Stimulated activated CD4-positive, alpha-beta T cell treated with anti-CD3 and anti-CD28 coated beads, TNF-alpha, amount 100 ng/mL, for 48 hours (primary cell): ENCODE results near the gene NPHS1.

Experiments used
- DNase-seq, 3 donors: peaks; one replicate each; pipeline ENCODE4 v3.0.0-alpha.2; 2020; ENCODE audit warnings: low read depth in 3 of 3

NPHS1 gene

DNA sequence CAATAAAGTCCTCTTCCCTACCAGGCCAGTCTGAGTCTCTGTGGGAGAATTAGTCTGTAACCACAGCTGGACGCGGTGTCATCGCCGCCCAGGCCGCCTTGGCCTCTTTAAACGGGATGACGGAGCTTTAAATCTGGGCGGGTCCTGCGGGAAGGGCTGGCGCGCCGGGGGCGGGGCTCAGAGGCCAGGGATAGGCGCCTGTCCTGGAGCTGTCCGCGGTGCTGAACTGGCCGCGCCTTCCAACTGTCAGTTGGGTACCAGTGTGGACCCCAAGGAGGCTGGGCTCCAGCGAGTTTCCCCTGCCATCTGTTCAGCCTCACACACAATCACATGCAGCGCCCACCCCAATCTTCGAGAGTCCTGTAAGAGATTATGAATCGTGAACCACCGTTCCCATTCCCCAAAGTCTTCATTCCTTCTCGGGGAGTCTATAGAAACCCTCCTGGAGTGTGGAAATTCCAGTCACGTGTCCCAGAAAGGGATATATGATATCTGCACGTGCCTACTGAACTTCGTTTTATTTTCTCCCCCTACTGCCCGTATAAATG, 27.5 kb upstream of the NPHS1 start:
- peak; percentile 72 to 80 (median 79) for DNase-seq

DNA sequence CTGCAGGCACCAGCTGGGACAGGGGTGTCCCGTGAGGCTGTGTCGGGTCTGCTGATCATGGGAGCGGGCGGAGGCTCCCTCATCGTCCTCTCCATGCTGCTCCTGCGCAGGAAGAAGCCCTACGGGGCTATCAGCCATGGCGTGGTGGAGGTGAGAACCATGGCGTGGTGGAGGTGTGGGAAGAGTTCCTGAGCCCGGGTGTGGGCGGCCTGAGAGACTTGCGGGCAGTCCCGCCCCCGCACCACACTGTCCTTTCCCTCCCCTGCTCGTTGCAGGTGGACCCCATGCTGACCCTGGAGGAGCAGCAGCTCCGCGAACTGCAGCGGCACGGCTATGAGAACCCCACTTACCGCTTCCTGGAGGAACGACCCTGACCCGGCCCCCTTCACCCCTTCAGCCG, 26.8 kb upstream of the NPHS1 start:
- DNase-seq = no peak

DNA sequence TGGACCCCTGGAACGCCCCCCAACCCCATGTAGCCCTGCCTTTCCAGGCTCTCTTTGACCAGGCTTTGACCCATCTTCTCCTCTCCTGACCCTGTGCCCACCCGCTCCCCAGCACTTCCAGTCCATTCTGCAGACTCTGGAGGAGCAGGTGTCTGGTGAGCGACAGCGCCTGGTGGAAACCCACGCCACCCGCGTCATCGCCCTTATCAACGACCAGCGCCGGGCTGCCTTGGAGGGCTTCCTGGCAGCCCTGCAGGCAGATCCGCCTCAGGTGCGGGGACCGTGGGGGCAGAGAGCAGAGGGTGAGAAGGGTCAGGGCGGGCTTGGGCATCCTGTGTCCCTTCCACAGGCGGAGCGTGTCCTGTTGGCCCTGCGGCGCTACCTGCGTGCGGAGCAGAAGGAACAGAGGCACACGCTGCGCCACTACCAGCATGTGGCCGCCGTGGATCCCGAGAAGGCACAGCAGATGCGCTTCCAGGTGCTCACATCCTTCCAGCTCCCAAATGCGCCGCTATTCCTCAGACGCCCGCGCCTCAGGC, 22.2 kb upstream of the NPHS1 start:
- DNase-seq = no peak

DNA sequence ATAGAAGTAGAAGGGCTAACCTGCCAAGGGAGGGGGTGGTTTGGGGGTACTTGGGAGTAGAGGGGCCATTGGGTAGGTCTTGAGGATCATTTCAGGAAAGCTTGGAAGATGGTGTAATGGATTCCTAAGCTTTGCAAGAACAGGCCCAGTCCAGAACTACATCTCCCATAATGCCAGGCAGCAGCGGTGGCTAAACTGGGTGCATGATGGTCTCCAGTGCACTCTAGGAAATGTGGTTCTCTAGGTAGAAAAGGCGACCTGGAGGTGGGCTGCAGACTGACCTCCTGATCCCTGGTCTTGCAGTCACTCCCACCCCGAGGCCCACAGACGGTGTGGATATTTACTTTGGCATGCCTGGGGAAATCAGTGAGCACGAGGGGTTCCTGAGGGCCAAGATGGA, 19.9 kb upstream of the NPHS1 start:
- DNase-seq = no peak

DNA sequence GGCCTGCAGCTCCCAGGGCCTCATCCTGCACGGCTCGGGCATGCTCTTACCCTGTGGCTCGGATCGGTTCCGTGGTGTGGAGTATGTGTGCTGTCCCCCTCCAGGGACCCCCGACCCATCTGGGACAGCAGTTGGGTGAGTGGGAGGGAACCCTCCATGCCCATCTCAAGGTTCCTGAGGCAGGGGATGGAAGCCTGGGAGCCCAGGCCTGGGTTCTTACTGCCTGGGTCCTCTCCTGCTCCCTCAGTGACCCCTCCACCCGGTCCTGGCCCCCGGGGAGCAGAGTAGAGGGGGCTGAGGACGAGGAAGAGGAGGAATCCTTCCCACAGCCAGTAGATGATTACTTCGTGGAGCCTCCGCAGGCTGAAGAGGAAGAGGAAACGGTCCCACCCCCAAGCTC, 19.3 kb upstream of the NPHS1 start:
- DNase-seq = no peak

DNA sequence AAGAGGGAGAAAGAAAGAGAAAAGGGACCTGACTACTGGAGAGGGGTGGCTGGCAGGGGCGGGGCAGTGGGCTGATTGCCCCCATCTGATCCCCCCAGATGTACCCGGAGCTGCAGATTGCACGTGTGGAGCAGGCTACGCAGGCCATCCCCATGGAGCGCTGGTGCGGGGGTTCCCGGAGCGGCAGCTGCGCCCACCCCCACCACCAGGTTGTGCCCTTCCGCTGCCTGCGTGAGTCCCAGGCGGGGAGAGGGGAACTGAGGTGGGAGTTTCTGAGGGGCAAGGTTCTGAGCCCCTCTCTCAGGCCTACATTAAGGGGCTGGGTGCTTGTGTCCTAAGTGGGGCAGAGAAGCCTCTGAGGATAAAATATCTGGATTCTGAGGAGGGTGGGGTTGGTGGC, 18.5 kb upstream of the NPHS1 start:
- no peak for DNase-seq

DNA sequence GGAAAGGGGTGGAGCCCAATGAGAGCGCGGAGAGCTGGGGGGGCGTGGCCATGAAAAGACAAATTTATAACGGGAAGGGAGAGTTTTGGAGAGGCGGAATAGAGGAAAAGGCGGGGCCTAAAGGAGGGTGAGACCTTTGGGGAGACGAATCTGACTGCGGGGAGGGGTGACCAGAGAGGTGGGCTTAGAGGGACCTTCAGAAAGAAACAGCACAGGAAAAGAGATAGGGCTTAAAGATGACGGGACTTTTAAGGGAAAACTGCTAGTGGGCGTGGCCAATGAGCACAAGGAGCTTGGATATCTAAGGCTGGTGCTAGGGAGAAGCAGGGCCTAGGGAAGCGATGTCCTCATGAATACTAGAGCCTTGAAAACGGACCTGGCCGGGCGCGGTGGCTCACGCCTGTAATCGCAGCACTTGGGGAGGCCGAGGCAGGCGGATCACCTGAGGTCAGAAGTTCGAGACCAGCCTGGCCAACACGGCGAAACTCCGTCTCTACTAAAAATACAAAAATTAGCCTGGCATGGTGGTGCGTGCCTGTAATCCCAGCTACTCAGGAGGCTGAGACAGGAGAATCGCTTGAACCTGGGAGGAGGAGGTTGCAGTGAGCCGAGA, 17.9 kb upstream of the NPHS1 start:
- peak in 2 of 3 donors; percentile 49 to 63 for DNase-seq

DNA sequence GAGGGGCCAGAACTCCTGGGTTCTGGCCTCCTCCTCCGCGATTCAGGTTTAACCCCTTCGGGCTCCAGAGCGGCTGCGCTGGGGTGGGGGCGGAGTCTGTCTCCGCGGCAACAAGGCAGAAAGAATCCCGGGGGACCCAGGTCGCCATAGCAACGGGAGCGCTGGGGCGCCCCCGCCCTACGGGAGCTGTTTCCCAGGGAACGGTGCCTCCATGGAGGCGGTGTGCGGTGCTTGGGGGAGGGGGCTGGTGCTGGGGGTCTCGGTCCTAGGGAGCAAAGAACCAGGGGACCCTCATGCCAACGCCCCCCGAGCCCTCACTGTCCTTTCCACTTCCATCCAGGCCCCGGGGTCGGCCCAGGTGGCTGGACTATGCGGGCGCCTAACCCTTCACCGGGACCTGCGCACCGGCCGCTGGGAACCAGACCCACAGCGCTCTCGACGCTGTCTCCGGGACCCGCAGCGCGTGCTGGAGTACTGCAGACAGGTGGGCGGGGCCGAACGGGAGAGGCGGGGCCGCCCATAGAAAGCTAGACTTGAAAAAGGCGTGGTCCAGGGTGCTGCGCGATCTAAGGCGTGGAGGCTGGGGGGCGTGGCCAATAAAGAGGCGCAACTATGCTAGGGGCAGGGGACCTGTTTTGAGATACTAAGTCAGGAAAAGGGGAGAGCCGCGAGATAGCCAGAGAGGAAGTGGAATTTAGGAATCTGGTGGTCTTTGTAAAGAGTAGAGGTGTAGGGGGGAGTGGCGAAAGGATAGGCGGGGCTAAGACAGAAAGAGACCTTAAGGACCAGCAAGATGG, 17.2 kb upstream of the NPHS1 start:
- peak; percentile 76 to 86 (median 85) for DNase-seq

DNA sequence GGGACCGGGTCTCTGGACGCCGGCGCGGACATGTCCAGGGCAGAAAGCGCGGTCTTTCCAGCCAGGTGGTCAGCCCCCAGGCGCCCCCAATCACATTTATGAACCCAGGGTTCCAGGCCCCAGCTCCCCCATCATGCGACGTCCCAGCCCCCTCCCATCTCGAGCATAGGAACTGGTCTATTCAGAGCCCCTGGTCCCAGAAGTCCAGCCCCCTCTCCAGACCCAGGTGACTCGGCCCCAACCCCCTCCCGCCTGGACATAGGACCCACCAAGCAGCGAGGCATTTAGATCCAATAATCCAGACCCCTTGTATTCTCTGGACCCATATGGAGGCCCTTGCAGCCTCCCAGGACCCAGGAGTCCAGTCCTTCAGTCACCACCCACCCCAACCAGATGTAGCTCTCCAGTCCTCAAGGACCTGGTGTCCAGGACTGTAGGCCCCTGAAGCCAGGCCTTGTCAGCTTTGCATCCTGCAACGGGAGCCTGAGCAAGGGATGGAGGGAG, 16.6 kb upstream of the NPHS1 start:
- DNase-seq = no peak

DNA sequence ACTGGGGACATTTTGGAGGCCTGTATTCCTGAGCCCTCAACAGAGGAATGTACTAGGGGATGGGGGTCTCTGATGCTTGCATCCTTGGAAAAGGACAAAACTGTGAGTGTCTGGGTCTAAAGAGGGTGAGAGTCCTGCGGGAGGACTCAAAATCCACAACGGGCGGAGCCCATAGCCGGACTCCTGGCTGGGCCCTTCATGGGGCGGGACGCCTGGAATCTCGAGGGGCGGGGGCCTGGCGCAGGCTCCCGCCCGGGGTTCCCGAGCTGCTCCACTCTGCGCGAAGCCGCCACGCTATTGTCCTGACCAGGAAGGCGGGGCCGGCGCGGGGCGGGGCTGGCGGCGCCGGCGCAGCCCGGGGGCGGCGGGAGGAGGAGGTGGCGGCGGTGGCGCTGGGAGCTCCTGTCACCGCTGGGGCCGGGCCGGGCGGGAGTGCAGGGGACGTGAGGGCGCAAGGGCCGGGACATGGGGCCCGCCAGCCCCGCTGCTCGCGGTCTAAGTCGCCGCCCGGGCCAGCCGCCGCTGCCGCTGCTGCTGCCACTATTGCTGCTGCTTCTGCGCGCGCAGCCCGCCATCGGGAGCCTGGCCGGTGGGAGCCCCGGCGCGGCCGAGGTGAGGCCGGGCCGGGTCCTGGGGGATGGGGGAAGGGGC, 16.0 kb upstream of the NPHS1 start, which contains the start of gene APLP1:
Gene APLP1 (plus strand): TSS at position 403 of the 651 bp plus-strand sequence. CDS start 63 bp downstream, at position 466.
- DNase-seq = peak; percentile 34 to 72 (median 40)

DNA sequence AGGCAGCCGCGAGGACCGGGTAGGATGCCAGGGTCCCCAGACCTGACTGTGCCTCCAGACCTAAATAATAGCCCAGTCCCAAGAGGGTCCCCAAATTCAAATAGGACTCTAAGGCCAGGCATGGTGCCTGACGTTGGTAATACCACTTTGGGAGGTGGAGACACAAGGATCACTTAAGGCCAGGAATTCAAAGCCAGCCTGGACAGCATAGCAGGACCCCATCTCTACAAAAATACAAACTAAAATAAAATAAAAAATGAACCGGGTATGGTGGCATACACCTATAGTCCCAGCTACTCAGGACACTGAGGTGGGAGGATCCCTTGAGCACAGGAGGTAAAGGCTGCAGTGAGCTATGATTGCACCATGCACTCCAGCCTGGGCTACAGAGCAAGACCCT, 10.7 kb upstream of the NPHS1 start:
- DNase-seq = no peak

DNA sequence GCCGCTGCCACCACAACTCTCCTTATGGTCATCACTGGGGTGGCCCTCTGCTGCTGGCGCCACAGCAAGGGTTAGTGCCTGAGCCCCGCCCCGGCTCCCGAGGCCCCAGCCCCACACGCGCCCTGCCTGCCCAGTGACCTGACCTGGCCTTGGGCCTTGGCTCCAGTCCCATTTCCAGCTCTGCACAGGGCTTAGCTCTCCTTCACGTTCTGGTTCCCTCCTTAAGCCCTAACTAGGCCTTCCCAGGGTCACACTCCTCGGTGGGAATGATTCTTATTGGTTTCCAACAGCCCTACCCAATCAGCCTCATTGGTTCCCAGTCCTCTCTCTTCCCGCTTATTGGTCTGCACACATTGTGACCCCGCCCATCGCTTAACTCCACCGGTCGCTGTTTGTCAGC, 10.2 kb upstream of the NPHS1 start:
- DNase-seq = no peak

DNA sequence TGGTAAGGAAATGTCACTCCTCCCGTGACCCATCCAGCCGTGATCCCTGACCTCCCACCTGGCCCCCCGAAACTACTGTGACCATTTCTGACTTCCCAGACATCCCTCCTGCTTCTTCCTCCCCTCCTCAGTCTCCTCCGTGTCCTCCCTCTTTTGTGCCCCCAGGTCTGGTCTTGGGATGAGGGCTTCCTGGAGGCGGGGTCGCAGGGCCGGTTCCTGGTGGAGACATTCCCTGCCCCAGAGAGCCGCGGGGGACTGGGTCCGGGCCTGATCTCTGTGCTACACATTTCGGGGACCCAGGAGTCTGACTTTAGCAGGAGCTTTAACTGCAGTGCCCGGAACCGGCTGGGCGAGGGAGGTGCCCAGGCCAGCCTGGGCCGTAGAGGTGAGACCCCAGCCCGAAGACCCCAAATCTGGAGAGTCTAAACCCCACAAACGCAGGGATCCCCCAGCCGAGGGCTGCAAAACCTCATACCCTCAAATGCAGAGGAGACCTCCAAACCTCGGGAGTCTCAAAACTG, 9.4 kb upstream of the NPHS1 start:
- no peak for DNase-seq

DNA sequence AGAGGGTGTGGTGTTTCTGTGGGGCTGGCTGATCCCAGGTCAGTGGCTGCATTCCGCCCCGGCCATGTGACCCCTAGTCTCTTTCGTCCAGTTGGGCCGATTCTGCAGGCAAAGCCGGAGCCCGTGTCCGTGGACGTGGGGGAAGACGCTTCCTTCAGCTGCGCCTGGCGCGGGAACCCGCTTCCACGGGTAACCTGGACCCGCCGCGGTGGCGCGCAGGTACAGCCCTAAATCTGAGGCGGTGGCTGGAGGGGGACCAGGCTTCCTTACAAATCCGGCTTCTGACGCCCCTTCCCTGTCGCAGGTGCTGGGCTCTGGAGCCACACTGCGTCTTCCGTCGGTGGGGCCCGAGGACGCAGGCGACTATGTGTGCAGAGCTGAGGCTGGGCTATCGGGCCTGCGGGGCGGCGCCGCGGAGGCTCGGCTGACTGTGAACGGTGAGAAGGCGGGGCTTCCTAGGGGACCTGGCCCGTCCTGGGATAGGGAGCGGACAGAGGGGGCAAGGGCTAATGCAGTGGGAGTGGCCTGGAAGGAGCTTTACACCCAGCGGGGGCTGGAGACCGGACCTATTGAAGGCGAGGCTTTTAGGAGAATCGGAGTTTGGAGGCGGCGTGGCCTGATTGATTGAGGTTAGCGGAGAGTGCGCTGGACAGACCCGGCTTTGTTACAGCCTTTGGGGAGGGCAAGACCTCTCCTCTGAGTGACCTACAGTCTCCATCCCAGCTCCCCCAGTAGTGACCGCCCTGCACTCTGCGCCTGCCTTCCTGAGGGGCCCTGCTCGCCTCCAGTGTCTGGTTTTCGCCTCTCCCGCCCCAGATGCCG, 8.7 kb upstream of the NPHS1 start:
- no peak for DNase-seq

DNA sequence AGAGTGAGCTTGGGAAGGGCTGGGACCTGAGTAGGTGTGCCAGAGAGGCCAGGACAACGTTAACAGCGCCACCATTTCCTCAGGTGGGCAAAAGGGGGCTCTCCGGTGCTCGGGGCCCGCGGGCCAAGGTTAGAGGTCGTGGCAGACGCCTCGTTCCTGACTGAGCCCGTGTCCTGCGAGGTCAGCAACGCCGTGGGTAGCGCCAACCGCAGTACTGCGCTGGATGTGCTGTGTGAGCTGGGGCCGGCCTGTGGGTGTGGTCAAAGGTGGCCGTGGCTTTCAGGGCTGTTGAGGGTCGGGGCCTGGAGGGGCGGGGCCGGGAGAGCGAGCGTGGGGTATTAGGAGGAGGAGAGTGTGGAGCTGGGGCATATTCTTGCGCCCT, 8.1 kb upstream of the NPHS1 start:
- no peak for DNase-seq

DNA sequence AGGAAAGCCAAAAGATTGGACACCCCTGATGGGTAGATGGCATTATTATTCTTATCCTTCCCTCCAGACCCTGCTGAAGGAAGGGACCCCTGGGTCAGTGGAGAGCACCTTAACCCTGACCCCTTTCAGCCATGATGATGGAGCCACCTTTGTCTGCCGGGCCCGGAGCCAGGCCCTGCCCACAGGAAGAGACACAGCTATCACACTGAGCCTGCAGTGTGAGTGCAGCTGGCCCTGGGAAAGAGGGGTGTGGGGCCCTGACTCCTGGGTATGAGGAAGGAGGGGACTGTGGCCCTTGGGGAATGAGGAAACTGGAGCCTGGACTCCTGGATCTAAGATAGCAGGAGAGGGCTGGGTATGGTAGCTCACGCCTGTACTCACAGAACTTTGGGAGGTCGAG, 7.1 kb upstream of the NPHS1 start:
- no peak for DNase-seq

DNA sequence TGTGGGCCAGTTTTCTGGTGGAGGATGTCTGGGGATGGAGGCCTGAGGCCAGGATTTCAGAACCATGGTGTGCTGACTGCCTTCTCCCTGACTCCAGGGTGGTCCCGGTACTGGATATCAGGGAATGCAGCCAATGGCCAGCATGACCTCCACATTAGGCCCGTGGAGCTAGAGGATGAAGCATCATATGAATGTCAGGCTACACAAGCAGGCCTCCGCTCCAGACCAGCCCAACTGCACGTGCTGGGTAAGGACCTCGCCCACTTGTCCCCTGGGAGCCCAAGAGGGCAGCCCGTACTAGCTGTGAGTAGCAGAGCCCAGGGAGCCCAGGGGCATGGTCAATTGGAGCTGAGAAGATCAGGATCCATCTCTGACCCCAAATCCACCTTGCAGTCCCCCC, 6.0 kb upstream of the NPHS1 start:
- no peak for DNase-seq

DNA sequence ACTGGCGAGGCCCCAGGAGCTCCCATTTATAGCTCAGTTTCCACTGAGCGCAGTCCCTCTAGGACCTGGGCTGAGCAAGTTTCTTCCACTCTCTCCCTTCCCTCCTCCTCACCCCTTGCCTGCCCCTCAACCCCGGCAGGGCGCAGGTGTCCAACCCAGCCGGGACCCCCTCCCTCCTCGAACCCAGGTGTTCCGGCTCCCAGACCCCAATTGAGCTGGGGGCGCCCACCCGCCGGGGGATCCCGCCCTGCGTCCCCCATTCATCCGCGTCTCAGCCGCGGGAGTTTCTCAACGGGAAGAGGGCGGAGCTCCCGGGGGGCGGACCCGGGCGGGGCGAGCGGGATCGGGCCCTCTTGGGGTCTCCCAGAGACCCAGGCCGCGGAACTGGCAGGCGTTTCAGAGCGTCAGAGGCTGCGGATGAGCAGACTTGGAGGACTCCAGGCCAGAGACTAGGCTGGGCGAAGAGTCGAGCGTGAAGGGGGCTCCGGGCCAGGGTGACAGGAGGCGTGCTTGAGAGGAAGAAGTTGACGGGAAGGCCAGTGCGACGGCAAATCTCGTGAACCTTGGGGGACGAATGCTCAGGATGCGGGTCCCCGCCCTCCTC, 4.3 kb upstream of the NPHS1 start, which contains the start of gene KIRREL2:
Gene KIRREL2 (plus strand): TSS at position 366 of the 604 bp plus-strand sequence. CDS start 209 bp downstream, at position 575.
- DNase-seq = no peak

DNA sequence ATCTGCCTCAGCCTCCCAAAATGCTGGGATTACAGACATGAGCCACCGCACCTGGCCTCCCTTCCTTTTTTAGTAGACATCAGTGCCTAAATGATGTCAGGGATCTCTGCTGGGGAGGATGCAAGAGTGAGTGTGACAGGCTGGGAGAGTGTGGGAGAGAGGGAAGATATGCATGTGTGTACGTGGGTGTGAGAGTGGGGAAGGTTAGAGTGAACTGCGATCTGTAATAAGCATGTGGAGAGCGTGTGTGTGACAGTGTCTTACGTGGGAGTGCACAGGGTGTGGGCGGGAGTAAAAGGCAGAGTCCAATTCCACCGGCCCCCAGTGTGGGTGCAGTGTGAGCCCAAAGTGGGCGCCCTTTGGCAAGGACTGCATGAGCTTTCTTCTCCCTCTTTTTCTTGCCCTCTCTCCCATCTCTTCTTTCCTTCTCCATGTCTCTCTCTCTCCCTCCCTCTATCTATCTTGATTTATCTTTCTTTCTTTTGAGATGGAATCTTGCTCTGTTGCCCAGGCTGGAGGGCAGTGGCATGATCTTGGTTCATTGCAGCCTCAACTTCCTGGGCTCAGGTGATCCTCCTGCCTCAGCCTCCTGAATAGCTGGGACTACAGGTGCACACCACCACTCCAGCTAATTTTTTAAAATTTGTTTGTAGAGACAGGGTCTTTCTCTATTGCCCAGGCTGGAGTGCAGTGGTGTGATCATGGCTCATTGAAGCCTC, 893 bp upstream of the NPHS1 start:
- no peak for DNase-seq
